GM12864 (cell line): ENCODE results near the gene NPIPB6.
"Not testable (repeated sequence)": the region's sequence is repeated elsewhere in the genome, so short reads cannot be mapped to it uniquely, and the experiment has no call there.

Source experiments
- DNase-seq: peaks from one replicate; pipeline ENCODE4 v3.0.0-alpha.2; 2011; ENCODE audit warnings: low read depth
- H3K4me3 ChIP-seq: 2 replicates; pipeline ENCODE4 v1.5.1; 2011; ENCODE audit warnings: mild to moderate bottlenecking, low read depth, low read length, control low read depth
- CTCF ChIP-seq: IDR thresholded peaks from 2 replicates; pipeline ENCODE4 v1.5.1; 2011; ENCODE audit warnings: low read depth, mild to moderate bottlenecking, moderate library complexity, low read length, control low read depth, inconsistent platforms; ENCODE audit errors: missing control alignments

Gene NPIPB6

DNA sequence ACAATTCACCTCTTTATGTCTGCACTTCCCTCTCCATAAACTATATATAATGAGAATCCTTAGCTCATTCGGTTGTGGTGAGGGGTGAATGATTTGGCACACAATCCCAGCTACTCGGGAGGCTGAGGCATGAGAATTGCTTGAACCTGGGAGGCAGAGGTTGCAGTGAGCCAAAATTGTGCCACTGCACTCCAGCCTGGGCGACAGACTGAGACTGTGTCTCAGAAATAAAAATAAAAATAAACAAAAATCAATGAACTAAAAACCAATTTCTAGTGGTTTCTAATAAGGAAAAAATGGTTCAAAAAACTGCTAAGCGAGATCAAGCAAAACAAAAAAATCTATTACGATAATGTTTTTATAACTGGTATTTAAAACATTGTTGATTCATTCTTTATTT, at the start of gene NPIPB6:
TSS of gene NPIPB6 (minus strand) at position 101 of the 400 bp plus-strand sequence. CDS start 686 bp downstream, outside the sequence.
- DNase-seq, H3K4me3 ChIP-seq: not testable (repeated sequence)

DNA sequence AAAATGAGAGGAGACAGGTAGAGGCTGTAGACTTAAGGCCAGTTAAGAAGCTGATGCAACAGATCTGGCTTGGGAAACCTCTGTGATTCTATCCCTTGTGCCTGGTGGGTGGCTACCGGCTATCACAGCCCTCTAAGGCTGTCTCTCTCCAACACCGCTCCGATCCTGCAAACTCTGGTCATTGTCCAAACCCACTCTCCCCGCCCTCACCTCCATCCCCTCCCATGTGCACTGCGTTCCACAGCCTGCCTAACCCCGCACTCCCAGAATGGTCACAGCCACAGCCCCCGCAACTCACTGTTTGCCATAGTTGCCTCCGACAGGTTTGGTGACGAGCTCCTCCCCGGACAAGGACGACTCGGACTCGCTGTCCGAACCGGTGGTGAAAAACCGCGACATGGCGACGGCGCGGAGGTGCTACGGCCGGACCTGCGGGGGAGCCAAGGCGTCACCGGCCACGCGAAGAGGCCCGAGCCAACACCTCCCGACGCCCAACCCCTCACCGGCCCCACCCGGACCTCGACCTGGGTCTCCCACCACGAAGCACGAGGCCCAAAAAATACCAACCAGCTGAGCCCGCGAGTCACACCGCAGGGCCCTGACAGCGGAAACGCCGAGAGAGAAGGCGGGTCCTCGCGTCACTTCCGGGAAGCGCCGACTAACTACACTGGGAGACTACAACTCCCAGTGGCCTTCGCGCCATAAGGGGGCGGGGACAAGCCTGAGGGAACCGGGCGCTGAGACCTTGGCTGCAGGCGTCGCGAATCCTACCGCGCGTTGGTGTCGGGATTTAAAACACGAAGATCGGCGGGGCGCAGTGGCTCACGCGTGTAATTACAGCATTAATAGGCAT, 40.1 kb upstream of the NPIPB6 start, which contains the start of gene EIF3CL:
TSS of gene EIF3CL (minus strand) at position 622 of the 853 bp plus-strand sequence. CDS start at position 399, 223 bp downstream.
- H3K4me3 ChIP-seq, result peak within 1 kb of the TSS; percentile 51

GRCh38 chr16:28392054-28392453, 28.7 kb upstream of the NPIPB6 start:
- not testable (repeated sequence) for DNase-seq, H3K4me3 ChIP-seq

More for the DNA sequence above, 40.1 kb upstream of the NPIPB6 start, which contains the start of gene EIF3CL:
- not testable (repeated sequence) for DNase-seq

GRCh38 chr16:28382177-28382867, 19.0 kb upstream of the NPIPB6 start:
- not testable (repeated sequence) for DNase-seq, H3K4me3 ChIP-seq

GRCh38 chr16:28377822-28378221, 14.5 kb upstream of the NPIPB6 start:
- not testable (repeated sequence) for DNase-seq, H3K4me3 ChIP-seq

- not testable (repeated sequence) for H3K4me3 ChIP-seq, DNase-seq
These were observed 13.9 kb upstream of the NPIPB6 start for GRCh38 chr16:28377108-28377625.

DNA sequence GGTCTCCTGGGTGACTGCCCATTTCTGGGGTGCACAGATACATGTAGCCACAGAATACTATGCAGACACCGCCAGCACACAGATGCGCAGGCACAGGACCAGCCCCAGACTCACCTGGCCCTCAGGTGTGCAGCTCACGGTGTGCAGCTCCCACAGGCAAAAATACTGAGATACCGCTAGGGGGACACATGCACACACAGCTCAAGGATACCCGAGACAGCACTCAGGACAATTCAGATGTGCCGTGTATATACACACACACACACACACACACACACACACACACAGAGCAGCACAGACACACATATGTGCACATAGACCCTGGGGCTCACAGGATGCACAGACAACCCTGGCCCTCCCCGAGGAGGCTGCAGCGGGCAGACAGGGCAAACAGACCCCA, 11.8 kb upstream of the NPIPB6 start:
- H3K4me3 ChIP-seq, DNase-seq: not testable (repeated sequence)
- peak; percentile 4 for TF ChIP-seq CTCF

GRCh38 chr16:28374281-28374680, 11.0 kb upstream of the NPIPB6 start:
- DNase-seq, H3K4me3 ChIP-seq: not testable (repeated sequence)

DNA sequence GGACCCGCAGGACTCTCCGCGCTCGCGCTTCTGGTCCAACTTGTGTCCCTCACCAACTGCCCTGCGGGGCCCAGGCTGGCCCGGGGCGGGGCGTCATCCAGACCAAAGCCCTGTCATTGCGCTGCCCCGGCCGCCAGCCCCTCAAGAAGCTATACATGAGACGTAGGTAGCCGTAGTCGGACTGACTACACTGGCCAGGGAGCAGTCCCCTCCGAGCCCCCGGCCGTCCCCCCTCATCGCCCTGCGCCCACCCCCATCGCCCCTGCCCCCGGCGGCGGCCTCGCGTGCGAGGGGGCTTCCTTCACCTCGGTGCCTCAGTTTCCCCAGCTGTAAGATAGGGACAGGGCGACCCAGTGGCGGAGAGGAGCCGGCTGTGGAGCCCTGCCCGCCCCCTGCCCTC, 4.6 kb upstream of the NPIPB6 start:
- not testable (repeated sequence) for DNase-seq, H3K4me3 ChIP-seq

GRCh38 chr16:28364268-28365173, 1.2 kb upstream of the NPIPB6 start:
- not testable (repeated sequence) for DNase-seq, H3K4me3 ChIP-seq

DNA sequence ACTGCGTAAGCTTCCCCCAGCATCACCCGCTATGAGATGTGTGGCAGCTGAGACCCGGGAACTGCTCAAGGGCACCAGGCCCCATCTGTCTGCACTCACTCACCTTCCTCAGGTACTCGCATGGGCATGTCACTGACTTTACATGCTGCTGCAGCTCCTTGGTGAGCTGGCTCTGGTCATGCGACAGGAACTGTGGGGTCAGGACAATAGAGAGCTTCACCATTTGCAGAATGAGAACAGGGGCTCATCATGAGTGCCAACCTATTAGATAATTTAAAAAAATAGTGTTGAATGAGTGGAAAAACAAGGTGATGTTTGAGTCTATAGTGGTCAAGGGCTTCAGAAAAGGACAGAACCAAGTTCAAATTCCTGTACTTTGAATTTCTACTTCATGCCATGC, 708 bp downstream of the NPIPB6 start:
- DNase-seq, H3K4me3 ChIP-seq: not testable (repeated sequence)

DNA sequence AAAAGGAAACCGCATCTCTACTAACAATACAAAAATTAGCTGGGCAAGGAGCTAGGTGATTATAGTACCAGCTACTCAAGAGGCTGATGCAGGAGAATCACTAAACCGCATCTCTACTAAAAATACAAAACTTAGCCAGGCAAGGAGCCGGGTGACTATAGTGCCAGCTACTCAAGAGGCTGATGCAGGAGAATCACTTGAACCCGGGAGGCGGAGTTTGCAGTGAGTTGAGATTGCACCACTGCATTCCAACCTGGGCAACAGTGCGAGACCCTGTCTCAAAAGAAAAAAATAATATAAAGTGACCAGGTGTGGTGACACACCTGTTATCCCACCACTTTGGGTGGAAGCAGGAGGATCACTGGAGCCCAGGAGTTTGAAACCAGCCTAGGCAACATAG, 25.1 kb downstream of the NPIPB6 start:
- not testable (repeated sequence) for DNase-seq, H3K4me3 ChIP-seq

GRCh38 chr16:28336940-28337710, 26.2 kb downstream of the NPIPB6 start:
- H3K4me3 ChIP-seq, DNase-seq: not testable (repeated sequence)

DNA sequence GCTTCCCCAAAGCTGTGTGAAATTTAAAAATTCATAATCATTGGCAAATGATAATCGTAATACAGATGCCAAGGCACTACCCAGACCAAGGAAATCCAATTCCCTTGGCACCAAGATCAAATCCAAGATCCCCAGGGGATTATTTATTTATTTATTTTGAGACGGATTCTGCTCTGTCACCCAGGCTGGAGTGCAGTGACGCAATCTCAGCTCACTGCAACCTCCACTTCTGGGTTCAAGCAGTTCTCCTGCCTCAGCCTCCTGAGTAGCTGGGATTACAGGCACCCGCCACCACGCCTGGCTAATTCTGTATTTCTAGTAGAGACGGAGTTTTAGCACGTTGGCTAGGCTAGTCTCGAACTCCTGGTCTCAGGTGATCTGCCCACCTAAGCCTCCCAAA, 27.6 kb downstream of the NPIPB6 start:
- DNase-seq, H3K4me3 ChIP-seq: not testable (repeated sequence)

DNA sequence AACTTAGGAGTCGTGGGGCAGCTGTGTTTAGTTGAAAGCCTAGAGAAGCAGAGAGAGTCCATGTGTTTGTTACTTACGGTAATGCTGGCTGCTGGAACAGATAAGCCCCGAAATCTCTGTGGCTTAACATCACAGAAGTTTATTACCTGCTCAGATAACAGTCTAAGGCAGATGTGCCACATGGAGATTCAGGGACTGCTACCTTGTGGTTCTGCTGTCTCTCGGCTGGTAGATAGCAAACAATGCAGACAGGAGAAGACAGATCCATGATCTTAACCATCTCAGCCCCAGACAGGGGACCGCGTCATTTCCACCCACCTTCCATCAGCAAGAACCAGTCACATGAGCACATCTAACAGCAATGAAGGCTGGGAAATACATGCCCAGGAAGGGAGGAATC, 30.7 kb downstream of the NPIPB6 start:
- not testable (repeated sequence) for DNase-seq, H3K4me3 ChIP-seq

DNA sequence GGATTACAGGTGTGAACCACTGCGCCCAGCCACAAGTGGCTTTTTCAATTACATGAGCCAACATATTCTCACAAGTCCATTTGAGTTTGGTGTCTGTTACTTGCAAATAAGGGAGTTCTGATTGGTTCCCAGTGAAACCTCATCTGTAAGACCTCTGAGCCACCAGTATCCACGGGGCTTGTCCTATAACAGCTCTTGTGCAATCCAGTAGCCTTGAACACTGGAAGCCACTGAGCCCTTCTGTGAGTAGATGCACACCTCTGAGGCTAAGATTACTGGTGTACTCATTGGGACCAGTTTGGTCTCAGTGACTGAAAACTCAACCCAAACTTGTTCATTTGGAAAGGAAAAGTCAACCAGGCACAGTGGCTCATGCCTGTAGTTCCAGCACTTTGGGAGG, 32.3 kb downstream of the NPIPB6 start:
- H3K4me3 ChIP-seq, DNase-seq: not testable (repeated sequence)
